Suppressor macrophage treated with lipopolysaccharide for 1 hour (primary cell): ENCODE results near the gene GAA.
"Not testable (repeated sequence)": the region's sequence is repeated elsewhere in the genome, so short reads cannot be mapped to it uniquely, and the experiment has no call there.

Experiments
- DNase-seq, 3 donors: peaks; one replicate each; pipeline ENCODE4 v3.0.0-alpha.2; 2020 to 2022

The GAA gene

DNA sequence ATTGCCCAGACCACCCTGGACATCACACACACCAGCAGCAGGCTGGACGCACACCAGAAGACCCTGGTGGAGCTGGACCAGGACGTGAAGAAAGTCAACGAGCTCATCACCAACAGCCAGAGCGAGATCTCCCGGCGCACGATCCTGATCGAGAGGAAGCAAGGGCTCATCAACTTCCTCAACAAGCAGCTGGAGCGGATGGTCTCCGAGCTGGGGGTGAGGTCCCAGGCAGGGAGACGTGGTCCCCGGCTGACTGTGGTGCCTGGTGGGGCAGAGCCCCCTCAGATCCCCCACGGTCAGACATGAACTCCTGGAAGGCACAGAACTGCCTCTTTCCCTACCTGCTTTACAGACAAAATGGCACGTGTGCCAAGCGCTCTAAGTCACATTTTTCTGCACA lies 16.6 kb upstream of the GAA start:
- no peak for DNase-seq

DNA sequence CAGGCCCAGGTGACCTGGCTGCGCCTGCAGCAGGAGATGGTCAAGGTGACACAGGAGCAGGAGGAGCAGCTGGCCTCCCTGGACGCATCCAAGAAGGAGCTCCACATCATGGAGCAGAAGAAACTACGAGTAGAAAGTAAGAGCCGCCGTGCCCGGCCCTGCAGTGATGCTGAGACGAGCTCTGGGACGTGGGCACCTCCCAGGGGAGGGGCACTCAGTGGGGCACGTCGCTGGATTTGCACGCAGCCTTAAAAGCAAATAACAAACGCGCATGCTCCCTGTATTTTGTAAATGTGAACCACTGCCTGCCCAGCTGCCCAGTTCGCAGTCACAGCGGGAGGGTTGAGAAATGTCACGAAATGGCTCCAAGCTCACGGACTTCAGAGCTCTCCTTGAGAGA lies 15.3 kb upstream of the GAA start:
- DNase-seq: no peak

DNA sequence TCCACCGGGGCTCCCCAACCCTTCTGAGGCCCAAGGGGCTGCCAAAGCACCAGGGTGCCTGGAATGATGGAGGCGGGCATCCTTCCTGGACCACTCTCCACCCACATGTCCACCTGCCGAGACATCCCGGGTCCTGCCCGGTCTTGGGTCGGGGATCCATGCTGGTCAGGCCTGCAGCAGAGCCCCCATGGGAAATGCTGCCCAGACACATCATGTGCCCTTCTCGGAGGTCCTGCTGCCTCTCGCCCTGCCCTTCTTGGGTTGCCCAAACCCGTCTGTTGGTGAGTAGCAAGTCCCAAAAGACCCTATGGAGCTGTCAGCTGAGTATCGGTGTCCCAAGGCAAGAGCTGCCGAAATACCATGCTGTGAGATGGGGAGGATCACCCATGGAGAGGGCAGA lies 14.8 kb upstream of the GAA start:
- no peak for DNase-seq

DNA sequence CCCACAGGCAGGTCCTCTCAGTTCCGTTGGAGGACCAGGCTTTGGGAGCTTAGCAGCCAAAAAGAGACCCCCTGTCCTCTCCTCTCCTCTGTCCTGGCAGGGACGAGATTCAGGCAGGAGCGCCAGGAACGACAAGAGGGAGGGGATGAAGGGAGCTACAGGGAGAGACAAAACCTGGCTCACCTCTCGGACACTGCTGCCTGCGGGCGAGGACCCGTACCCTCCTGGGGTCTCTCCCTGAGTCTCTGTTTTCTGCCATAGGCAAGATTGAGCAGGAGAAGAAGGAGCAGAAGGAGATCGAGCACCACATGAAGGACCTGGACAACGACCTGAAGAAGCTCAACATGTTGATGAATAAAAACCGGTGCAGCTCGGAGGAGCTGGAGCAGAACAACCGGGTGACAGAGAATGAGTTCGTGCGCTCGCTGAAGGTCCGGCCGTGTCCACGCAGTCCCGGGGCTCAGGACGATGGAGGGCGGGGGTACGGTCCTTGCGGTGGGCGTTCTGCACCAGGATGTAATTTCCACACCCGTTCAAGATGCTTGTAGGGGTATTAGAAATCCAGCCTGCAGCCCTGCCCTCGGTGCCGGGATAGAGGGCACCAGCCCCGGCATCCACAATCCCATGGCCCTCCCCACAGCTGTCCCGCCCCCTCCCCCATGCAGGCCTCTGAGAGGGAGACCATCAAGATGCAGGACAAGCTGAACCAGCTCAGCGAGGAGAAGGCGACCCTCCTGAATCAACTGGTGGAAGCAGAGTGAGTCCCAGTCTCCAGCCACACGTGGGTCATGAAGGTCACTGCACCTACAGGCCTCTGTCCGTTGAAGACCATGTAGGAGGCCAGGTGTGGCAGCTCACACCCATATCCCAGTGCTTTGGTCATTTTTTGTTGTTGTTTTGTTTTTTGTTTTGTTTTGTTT lies 13.8 kb upstream of the GAA start:
- no peak for DNase-seq

DNA sequence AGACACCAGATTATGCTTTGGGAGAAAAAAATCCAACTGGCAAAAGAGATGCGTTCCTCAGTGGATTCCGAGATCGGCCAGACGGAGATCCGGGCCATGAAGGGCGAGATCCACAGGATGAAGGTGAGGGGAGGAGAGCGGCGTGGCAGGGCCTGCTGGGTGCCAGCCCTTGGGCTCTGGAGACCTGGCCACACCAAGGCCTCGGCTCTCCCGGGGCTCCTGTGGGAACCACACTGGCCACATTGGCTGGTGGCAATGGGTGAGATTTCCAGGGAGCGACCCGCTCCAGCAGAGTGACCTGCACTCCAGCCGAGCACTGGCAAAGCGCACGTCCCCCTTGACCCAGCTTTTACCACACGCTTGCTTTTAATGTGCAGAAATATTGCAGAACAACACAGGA lies 11.6 kb upstream of the GAA start:
- DNase-seq: no peak

DNA sequence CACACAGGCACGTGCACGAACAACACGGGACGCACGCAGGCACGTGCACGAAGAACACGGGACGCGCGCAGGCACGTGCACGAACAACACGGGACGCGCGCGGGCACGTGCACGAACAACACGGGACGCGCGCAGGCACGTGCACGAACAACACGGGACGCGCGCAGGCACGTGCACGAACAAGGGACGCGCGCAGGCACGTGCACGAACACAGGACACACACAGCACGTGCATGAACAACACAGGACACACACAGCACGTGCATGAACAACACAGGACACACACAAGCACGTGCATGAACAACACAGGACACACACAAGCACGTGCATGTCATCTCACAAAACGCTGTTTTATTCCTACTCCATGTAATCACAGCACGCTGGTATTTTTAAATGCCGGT lies 11.2 kb upstream of the GAA start:
- not testable (repeated sequence) for DNase-seq

DNA sequence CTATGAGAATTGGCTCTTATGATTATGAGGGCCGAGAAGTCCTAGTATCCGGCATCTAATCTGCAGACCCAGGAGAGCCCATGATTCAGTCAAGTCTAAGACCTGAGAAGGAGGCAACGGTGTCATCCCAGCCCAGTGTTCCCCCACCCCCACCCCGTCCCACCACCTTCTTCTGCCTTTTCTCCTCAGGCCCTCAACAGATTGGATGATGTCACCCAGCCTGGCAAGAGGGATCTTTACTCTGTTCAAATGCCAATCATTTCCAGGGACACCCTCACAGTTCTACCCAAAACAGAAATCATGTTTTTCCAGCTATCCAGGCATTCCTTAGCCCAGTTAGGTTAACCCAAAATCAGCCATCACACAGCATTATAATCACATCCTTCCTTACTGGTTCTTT lies 10.0 kb upstream of the GAA start:
- DNase-seq: peak; percentile 55 to 66 (median 61)

DNA sequence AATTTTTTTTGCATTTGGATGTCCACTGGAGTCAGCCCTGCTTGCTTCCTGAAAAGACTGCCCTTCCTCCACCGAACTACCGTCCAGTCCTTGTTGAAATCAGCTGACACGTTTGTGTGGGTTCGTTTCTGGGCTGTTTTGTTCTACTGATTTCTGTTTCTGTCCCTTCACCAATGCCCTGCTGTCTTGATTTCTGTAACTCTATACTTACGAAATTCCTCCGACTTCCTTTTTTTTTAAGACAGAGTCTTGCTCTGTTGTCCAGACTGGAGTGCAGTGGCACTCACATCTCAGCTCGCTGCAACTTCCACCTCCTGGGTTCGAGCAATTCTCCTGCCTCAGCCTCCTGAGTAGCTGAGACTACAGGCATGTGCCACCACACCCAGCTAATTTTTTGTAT lies 8.4 kb upstream of the GAA start:
- DNase-seq: peak; percentile 87 to 94 (median 92)

DNA sequence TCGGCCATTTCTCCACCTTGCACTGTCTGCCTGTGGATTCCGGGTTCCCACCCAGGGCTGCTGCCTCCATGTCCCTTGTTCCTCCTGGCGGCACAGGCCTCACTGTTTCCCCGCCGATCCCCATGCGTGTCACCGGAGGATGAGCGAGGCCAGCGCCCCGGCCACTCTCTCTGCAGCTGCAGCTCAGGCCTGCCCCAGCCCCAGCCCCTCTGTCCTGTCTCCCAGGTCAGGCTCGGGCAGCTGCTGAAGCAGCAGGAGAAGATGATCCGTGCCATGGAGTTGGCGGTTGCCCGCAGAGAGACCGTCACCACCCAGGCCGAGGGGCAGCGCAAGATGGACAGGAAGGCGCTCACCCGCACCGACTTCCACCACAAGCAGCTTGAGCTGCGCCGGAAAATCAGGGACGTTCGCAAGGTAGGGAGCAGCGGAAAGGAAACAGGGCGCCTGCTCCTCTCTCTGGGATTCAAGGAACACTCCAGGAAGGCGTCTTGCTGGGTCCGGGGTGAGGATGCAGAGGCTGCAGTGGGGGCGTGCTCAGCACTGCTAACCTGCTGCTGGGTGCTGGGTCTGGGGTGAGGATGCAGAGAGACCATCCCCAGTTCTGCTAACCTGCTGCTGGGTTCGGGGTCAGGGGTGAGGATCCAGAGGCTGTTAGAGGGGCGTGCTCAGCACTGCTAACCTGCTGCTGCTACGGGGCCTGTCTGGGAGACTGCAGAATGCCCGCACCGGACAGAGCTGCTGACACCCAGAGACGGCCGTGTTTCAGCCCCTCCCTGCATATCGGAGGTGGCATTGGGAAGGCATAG lies 6.1 kb upstream of the GAA start:
- DNase-seq: no peak

DNA sequence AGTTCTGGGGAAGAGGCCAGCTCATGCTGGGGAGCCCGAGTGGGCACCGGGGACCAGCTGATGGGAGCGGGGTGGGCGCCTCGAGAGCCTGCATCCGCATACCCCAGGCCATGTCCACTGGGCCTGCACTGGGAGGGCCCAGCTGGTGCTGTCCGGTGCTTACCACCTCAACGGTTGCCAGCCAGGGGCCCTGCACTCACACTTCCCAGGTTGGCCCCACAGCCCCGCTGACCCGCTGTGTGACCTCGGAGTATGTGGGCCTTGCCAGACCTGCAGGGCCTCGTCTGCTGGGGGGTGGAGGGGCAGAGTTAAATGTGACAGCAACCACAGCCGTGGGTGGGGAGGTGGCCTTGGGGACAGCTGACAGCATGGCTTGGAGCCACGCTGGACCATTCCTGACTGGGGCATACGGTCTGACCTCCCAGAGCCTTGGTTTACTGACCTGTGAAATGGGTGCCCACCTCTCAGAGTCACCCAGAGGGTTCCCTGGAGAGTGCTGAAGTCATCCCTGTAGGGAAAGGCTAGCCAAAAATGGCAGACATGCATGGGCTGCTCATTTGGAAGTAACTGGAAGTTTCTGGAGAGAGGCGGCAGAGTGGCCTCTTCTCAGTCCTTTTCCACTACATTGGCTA lies 5.4 kb upstream of the GAA start:
- DNase-seq: peak in 1 of 3 donors; percentile 14

DNA sequence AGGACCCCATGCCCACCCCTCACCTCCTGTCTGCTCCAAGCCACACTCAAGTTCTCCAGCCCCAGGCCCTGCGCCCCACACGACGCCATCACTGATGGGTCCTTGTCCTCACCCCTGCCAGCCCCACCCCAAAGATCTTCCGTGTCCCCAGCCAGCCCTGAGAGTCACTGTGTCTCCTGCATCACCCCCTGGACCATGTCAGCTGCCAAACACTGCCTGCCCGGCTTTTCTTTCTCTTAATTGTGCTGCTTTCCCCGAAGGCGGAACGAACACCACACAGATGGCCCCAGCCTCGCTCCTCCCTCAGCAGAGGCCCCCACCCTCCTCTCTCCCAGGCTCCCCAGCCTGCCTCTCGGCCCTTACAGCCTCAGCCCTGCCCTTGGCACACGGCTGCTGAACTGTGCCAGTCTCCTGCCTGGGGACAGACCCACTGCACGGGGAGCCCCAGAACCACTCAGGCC lies 4.8 kb upstream of the GAA start:
- DNase-seq: no peak

DNA sequence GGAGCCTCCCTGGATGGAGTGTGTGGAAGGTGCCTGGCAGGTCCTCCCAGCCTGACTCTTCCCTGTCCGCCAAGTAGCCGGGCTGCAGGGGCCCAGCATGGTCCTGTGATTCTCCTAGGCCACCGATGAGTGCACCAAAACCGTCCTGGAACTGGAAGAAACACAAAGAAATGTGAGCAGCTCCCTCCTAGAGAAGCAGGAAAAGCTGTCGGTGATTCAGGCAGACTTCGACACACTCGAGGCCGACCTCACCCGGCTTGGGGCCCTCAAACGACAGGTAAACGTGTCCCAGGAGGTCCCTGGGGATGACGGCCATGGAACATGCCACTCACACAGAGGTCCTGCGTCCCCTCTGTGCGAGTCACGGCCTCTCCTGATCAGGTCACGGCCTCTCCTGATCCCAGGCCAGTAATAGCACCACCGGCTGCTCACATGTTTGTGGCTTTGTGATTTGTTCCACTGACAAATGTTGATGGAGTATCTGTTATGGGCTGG lies 4.2 kb upstream of the GAA start:
- DNase-seq: no peak

DNA sequence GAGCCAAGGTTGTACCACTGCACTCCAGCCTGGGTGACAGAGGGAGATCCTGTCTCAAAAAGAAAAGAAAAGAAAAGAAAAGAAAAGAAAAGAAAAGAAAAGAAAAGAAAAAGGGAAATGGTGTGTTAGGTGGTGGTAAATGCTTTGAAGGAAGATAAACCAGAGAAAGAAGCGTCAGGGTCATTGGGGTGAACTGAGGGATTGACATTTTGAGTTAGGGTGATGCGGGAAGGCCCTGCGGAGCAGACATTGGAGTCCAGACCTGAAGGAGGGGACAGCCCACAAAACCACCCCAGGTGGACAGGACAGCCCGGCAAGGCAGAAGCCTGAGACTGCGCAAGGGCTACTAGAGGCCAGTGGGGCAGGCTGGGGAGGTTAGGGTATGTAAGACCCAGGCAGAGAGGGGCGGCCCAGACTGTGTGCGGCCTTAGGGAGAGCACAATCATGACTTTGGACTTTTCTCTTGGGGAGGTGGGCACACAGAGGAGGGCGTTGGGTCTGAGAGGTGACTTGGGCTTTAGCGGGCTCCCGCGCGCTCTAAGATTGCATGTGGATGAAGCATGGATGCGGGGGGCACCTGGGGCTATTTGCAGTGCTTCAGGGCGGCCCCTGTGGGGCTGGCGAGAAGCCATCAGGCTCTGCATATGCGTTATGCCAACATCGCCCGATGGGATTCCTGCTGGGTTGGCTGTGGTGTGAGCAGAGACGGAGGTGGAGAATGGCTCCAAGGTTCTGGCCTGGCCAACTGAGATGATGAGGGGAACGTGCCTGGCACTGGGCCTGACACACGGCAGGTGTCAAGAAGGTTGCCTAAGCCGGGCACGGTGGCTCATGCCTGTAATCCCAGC lies 3.3 kb upstream of the GAA start:
- no peak for DNase-seq

DNA sequence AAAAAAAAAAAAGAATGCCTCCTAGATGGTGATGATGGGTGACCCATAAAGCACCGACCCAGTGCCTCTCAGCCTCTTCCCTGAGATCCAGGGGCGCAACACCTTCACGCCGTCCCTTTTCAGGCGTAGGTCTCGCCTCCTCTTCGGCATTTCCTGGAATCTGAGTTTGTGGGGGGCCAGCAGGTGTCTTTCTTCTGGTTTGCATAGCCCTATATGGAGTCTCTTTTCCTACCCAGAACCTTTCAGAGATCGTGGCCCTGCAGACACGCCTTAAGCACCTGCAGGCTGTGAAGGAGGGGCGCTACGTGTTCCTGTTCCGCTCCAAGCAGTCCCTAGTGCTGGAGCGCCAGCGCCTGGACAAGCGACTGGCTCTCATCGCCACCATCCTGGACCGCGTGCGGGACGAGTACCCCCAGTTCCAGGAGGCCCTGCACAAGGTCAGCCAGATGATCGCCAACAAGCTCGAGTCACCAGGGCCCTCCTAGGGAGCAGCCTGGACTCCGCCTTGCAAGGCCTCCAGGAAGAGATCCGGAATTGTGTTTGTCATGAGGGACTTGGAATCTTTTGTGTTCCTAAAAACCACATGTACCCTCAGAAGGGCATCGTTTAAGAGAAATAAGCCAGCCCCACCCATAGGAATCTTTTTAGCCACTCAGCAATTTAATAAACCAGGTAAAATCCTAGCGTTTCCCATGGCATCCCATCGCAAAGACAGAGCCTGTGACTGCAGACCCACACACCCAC lies 1.9 kb upstream of the GAA start:
- no peak for DNase-seq

DNA sequence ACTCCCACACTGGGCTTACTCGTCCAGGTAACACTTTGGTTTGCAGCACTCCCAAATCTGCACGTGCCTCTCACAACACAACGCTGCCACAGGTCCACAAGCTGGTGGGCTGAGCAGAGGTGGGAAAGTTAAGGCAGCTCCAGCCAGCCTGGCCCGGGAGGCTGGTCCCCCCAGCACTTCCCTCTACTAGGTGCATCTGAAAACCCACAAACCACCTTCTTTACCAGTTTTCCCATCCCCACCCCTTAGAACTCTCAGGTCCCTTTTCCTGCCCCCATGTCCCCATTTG lies 1.4 kb upstream of the GAA start:
- DNase-seq: no peak

DNA sequence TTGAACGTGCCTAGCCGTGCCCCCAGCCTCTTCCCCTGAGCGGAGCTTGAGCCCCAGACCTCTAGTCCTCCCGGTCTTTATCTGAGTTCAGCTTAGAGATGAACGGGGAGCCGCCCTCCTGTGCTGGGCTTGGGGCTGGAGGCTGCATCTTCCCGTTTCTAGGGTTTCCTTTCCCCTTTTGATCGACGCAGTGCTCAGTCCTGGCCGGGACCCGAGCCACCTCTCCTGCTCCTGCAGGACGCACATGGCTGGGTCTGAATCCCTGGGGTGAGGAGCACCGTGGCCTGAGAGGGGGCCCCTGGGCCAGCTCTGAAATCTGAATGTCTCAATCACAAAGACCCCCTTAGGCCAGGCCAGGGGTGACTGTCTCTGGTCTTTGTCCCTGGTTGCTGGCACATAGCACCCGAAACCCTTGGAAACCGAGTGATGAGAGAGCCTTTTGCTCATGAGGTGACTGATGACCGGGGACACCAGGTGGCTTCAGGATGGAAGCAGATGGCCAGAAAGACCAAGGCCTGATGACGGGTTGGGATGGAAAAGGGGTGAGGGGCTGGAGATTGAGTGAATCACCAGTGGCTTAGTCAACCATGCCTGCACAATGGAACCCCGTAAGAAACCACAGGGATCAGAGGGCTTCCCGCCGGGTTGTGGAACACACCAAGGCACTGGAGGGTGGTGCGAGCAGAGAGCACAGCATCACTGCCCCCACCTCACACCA lies 724 bp downstream of the GAA start:
- peak; percentile 60 to 74 (median 61) for DNase-seq

DNA sequence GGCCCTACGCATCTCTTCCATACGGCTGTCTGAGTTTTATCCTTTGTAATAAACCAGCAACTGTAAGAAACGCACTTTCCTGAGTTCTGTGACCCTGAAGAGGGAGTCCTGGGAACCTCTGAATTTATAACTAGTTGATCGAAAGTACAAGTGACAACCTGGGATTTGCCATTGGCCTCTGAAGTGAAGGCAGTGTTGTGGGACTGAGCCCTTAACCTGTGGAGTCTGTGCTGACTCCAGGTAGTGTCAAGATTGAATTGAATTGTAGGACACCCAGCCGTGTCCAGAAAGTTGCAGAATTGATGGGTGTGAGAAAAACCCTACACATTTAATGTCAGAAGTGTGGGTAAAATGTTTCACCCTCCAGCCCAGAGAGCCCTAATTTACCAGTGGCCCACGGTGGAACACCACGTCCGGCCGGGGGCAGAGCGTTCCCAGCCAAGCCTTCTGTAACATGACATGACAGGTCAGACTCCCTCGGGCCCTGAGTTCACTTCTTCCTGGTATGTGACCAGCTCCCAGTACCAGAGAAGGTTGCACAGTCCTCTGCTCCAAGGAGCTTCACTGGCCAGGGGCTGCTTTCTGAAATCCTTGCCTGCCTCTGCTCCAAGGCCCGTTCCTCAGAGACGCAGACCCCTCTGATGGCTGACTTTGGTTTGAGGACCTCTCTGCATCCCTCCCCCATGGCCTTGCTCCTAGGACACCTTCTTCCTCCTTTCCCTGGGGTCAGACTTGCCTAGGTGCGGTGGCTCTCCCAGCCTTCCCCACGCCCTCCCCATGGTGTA lies 1.5 kb downstream of the GAA start:
- DNase-seq: no peak

DNA sequence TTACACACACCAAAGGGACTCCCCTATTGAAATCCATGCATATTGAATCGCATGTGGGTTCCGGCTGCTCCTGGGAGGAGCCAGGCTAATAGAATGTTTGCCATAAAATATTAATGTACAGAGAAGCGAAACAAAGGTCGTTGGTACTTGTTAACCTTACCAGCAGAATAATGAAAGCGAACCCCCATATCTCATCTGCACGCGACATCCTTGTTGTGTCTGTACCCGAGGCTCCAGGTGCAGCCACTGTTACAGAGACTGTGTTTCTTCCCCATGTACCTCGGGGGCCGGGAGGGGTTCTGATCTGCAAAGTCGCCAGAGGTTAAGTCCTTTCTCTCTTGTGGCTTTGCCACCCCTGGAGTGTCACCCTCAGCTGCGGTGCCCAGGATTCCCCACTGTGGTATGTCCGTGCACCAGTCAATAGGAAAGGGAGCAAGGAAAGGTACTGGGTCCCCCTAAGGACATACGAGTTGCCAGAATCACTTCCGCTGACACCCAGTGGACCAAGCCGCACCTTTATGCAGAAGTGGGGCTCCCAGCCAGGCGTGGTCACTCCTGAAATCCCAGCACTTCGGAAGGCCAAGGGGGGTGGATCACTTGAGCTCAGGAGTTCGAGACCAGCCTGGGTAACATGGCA lies 2.2 kb downstream of the GAA start:
- DNase-seq: no peak

DNA sequence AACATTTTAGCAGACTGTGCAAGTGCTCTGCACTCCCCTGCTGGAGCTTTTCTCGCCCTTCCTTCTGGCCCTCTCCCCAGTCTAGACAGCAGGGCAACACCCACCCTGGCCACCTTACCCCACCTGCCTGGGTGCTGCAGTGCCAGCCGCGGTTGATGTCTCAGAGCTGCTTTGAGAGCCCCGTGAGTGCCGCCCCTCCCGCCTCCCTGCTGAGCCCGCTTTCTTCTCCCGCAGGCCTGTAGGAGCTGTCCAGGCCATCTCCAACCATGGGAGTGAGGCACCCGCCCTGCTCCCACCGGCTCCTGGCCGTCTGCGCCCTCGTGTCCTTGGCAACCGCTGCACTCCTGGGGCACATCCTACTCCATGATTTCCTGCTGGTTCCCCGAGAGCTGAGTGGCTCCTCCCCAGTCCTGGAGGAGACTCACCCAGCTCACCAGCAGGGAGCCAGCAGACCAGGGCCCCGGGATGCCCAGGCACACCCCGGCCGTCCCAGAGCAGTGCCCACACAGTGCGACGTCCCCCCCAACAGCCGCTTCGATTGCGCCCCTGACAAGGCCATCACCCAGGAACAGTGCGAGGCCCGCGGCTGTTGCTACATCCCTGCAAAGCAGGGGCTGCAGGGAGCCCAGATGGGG lies 3.1 kb downstream of the GAA start:
- no peak for DNase-seq
